HG02763 (cell line): ENCODE data around the gene FAM234B.

Experiments
- ATAC-seq: cut with Tn5 transposase; IDR thresholded peaks from one replicate; pipeline ENCODE4 v1.9.1; 2021; ENCODE audit warnings: mild to moderate bottlenecking, moderate library complexity; ENCODE audit not compliant: unreplicated experiment

The FAM234B gene

DNA sequence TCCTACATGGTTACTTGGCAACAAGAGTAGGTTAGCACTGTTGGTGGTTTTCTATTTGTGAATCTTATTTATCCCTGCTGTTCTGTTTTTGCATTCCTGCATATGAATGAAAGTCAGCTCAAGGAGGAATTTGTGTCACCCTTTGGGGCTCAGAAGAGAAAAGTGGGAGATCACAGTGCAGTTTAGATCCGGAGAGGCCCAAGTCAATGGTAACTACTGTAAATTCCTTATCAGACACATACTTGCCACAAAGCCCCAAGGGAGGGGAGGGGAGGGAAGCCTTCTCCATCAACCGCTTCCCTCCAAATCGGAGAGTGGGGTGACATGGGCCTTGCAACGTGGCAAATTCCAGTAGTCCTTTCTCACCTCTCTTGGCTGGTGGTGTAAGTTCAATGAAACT, 44.3 kb downstream of the FAM234B start:
- ATAC-seq: no peak

DNA sequence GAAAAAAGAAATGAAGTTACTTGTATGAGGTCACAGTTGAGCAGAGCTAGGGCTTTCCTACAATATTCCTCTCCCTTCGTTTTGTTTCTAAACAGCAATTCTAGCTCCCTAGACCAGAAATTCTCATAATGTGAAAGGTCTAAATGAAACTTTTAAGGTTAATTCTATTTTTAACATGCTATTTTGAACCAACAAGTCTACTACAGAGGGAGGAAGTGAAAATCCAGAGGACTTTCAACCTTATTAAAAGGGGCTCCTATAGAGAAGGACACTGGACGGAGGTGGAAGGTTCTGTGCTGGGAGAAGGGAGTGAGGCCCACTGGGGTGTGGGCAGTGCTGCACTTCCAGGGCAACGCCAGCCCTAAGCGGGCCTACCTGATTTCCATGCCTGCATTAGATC, 45.9 kb downstream of the FAM234B start:
- no peak for ATAC-seq

DNA sequence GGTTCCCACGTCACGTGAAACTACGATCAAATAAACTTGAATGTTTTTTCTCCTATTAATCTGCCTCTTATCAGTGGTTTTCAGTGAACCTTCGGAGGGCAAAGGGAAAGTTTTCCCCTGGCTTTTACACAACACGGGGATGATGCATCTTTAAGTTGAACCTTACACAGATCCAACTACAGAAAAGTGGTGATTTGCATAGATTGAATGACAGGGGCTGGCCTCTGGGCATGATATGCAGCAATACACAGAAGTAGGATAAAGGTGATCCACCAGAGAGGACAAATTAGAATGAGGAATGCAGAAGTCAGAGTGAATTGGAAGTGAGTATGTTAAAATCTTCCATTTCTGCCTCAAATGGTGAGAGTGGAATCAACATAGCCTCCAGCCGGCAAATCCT, 47.7 kb downstream of the FAM234B start:
- no peak for ATAC-seq

DNA sequence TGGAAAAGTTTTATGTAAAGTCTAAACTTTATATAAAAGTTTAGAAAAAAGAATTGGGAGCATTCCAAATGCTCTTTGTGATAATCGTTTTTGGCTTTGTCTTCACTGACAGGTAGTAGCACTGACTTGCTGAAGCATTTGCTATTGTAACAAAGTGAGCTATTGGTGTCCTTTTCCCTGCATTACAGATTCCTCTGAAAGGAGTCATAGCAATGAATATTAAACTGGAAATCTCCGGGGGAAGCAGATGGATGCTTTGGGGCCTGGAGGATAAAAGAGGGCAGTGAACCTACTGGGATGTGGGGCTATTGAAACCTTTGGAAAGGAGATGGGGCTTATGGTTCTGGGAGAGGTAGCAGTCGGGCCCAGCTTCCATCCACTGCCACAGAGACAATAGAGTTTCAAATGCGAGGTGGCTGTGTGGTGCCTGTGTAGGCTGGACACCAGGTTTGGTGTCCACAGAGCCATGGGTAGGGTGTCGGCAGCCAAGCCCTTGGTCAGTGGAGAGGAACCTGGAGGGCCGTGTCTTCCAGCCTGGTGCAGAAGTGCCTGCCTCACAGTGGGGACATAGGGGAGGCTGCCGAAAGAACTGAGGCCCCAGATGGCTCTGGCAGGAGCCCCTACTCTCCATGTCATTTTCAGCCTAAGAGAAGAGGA, 49.1 kb downstream of the FAM234B start:
- ATAC-seq: no peak

DNA sequence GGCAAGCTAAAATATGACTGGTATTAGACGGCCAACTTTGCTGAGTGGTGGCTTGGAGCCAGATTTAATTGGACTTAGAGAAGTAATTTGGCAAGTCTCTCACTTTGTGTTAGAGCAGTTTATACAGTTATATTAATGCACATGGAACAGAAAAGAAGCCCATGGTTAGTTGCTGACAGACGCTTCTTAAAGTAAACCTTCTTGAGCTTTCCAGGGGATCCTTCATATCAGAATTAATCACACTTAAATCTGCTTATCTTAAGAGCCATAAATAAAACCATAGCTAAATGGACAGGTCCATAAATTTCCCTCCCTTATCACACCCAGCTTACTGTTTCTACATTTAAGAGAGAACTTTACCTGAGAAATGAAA, 49.7 kb downstream of the FAM234B start:
- ATAC-seq: no peak

DNA sequence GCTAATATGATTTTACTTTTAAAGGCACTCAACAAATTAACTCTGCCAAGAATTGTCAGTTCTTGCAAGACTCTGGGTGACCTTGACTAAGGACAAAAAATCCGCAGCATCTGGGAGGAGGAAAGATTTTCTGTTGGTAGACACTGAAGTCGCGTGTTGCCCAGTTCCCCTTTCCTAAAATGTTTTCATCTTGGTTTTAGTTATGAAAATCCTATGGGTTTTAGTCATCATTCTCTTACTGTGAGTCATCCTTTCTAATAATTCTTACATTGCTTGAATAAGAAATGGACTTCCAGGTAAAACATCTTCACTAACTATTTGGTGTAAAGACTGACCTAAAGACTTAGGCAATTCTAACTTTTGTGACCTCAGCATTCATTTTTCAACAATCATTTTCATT, 50.2 kb downstream of the FAM234B start:
- ATAC-seq: no peak

DNA sequence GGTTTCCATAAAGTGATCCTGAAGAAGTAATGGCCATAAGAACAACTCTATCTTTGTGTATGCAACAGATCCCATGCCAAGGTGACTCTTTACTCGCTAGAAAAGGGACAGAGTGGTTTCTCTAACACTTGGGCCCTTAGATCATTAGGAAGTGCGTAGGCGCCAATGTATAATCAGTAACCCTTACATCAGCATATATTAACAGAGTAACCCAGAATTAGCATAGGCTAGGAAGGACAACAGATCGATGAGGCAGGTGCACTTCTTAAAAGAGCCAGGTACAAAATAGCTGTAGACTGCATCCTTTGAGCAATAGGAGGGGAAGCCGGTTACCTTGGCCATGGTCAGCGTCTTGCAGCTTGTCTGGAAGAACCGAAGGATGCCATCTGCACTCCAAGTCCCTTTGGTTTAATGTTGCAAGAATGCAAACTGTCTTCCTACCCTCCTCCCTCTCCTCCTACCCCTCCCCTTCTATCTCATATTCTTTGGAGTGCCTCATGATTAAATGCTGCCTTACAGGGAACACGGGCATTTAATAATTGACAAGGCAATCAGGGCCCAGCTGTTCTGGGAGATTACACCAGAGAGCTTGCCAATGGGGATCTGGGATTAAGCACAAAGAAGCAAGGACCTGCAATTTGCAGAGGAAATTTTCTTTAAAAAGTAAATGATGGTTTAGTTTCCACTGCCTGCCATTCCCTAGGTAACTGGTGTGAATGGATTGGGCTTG, 51.2 kb downstream of the FAM234B start:
- ATAC-seq: no peak

DNA sequence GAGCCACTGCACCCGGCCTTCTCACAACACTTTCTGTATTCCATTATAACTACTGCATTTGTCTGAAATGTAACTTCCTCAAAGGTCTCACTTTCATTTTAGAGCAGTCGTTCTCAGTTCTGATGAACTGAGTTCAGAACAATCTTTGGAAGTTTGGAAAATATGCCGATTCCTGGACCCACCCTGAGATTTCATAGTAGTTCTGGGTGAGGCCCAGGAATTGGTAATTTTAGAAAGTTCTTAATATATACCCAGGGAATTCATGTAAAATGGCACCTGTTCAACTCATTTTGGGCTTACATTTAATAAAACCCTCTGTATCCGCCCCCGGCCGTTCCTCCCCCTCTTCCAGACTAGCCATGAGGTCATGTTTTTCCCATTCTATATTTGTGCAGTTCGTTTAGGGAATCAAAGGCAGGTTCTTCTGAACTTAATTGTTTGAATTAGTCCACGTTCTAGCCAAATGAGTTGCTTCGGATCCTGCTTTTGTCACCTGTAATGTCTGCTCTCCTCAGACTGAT, 53.4 kb downstream of the FAM234B start:
- ATAC-seq: no peak

DNA sequence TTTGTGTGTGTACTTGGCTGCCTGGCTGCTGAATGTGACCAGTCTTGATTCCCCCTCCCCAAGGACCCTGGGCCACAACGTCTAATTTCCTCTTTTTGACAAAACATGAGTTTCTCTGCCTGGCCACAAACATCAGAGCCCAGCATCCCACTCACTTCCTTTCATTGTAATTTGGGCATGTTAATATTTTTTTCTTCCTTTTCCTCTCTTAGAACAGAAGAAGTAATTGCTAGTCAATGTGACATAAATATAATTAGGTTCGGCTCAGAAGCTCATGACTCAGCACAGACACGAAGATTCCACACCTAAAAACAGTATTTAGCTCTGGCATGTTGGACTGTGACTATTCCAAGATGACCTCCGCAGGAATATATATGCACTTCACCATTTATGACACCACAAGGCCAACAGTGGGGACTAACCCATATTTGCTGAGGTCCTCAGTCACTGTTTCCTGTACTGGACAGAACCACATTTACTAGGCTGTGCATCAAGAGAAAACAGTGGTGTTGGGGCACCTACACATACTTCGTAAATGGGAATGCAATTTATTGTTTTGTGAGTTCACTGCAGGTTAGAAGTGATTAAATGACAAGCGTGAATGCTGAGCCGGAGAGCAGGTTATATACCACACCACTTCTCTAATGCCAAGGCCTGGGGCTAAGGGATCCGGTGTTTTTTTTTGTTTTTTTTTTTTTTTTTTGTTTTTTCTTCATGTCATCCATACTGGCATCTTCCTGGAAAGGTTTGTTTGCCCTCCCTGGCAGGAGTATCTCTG, 55.1 kb downstream of the FAM234B start:
- ATAC-seq: no peak

DNA sequence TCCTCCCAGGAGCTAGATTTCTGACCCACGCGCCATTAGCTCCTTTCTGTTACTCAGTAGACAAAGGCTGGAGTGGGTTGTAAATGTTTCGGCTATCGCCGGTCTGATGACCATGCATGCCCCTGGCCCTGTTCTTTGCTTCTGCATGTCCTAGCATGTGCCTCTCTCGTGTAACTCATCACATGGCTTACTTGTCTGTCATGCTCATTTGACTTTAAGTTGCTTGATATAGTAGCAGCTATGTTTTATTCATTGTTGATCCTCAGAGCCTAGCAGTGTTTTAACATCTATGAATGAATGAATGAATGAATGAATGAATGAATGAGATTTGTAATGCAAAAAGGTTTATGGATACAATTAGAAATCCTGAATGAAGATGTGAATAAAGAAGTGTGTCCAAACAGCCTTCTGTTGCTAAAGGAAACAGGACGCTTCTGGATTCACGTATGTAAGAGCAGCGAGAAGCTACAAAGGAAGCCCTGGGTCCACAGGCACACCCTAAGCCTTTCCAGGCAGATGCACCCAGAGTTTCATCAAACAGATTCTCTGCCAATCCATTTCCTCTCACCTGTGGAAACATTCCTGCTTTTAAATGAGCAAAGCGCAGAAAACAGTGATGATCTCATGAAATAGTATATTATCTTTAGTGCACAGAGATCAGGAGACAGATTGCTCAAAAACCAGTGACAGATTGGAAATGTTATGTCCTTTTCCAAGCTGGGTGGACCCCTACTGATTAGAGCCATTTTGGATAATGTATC, 55.8 kb downstream of the FAM234B start:
- no peak for ATAC-seq

DNA sequence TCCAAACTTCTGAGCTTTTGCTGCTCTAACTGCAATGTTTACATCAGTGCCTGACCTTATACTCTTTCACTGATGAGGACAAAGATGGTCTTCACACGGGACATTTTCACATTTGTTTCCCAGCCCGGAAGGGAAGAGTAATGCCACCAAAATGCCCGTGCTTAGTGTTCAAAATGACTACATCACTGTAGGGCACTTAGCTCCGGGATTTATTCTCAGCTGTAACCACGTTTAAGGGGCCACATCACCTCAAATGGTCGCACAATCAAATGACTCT, 56.4 kb downstream of the FAM234B start:
- no peak for ATAC-seq

DNA sequence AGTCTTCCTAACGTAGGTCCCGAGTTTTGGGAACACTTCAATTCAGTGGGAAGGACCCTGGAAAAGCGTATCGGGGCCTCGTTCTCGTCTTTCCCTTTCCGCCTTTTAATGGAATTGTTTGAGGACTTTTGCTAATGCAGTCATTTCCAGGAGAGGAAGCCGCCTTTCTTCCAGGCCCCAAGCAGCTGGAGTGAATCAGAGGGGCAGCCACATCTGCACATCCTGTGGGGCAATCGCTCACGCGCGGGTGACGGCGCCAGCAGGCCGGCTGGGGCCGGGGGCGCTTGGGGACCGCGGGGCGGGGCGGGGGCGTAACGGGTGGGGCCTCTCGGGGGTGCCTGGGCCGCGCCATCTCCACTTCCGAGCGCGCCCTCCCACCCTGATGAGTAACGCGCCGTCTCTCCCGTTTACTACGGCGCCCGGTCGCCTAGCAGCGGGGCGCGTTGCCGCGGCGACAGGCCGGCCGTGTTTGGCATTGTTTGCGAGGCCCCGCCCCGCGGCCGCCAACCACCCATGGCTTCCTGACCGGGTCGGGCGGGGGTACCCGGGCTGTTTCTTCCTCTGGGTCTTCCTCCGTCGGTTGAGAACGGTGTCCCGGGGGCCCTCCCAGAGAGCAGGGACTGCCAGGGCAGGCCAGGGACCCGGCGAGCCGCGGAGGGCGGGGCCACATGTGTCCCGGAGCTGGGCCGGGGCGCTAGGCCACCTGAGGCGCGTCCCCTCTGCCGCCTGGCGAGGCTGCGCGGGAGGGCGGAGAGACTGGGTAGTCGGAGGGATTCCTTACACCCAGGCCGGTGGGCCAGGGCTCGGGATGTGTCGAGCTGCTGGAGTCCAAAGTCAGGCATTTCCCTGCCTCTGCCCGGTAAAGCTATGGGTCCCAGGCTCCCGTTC, 56.9 kb downstream of the FAM234B start:
- ATAC-seq: peak; percentile 84

DNA sequence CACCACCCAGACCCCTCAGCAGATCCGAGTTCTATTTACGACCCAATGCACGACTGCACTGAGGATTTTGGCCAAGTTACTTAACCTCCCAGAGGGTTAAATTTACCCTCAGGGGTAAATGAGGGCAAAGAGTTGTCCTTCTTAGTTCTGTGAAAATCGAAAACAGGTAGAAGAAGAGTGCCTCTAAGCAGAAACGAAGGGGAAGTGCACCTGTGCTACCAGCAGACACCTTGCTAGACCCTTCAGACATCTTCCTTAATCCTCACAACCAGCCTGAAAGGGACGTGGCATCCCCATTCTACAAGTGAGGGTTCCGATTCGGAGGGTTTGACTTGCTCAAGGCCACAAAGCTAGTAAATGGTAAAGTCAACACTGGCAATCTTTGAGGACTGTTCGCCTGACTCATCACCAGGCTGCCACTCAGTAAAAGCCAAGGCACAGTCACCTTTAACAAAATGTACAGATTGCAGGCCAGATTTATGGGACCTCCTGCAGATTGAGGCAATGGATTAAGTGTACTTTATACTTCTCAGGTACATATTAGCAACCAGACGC, 57.7 kb downstream of the FAM234B start:
- no peak for ATAC-seq

DNA sequence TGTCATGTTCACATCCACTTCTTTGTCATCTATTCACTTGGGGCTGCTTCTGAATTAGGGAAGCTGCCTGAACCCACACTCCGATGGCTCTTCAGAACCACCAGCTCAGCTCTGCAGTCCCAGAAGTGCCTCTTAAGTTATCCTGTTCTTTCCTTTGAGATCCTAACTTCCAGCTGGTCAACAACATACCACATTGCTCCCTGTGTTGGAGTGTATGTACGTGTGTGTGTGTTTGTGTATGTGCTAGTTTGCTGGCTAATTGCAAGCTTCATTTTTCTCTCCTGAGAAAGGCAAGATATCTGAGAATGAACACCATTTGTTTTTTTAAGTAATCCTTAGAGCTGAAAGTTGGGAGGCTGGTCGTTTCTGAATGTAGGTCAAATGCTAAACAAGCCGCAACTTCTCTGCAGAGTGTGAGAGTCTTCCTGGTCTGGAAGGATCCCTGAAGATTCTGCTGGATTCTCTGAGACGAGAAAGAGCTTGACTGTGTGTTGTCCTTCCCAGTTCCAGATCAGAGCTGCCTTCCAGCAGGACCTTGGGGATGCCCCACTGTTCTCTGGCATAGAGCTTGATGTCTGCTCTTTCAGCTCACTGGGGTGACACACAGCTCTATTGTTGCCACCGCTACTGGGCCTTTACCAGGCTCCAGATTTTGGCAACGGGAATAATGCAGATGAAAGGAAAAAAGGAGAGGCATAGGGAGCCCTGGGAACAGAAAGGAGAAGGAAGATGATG, 58.4 kb downstream of the FAM234B start:
- no peak for ATAC-seq

DNA sequence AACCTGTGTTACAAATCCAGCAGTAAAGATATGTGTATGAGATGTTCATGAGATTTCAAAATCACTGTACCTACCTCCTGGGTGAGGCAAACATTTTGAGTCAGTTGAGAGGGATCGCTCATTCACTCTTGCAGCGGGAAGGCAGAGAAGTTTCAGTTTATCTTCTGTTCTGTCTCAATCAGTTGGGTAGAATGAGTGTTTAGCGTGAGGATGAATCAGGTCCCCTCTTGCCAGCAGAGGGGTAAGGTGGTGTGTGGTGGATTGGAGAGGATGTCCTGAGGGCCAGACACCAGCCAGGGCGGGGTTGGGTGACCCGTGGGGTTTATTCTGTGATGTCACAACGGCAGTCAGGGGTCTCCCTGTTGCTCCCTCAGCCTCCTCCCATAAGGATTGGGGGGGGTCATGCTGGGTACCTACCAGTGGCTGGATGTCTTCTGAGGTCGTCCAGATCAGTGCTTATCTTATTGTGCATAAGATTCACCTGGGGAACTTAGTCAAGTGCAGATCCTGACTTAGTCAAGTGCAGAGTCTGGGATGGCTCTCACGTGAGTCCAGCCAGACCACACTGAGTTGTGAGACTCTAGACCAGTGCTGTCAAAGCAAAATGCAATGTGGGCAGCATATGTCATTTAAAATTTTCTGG, 59.3 kb downstream of the FAM234B start, which contains the start of gene GSG1:
GSG1 (minus strand) TSS at position 277 of the 643 bp plus-strand sequence; CDS start at position 122, 155 bp downstream.
- ATAC-seq: no peak

DNA sequence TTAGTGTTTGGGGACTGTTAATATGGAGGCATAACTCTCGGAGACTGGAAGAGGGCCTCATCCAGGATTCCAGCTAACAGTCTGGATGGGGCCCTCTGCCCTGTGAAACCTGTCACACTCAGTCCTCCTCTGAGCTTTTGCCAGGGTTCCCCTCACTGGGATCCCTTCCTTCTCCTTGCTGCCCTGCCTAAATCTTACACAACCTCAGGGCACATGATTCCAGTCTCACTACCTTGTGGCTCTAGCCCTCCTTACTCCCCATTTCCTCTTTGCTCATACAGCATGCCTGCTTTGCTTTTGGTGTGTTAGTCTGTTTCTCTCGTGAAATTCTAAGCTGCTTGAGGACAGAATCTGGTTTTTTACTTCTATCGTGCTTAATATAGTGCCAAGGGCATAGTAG, 60.2 kb downstream of the FAM234B start:
- no peak for ATAC-seq

DNA sequence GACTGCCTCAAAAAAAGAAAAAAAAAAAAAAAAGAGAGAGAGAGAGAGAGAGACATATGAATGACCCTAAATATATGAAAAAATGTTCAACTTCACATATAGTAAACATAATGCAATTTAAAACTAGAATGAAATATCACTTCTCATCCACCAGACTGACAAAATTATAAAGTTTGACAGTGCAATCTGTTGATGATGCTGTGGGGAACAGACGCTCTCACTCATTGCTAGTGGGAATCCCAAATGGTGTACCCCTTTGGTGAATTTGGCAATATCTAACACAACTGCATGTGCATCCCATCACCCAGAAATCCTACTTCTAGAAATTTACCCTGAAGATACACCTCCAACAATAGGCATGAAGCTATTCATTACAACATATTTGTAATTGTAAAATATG, 61.6 kb downstream of the FAM234B start:
- ATAC-seq: no peak

DNA sequence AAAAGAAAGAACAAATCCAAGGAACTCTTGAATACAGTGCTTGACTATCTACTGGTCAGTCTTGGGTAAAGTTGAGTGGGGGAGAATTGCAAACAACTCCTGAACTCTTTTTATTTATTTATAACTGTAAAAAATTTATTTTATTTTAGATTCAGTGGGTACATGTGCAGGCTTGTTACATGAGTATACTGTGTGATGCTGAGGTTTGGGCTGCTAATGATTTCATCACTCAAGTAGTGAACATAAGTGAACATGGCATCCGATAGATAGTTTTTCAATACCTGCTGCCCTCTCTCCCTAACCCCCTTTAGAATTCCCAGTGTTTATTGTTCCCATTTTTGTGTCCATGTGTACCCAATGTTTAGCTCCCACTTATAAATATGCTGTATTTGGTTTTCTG, 62.5 kb downstream of the FAM234B start:
- ATAC-seq: no peak

DNA sequence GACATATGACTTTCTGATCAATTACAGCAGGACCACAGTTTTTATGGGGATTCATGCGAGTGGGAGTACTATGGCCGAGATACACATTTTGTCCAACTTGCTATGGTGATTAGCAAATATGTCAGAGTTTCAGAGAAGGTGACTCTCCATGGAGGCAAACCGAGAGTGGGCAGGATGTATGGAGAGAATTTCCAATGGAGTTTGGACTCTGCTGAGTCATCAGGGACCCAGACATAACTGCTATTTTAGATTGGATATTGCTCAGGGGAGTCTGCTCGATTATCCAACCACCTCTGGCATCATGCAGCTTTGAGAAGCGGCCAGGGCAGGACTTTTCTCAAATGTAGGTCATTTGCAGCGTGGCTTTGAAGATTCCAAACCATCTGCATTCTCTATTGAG, 68.8 kb downstream of the FAM234B start:
- no peak for ATAC-seq
